Lung (tissue), 12 donors: ENCODE measurements around the gene RXFP4. TPM values are rescaled to one million over a fixed set of nuclear protein-coding genes. Genes with fewer than 3 reads are reported as not detected.
A peak's percentile ranks its signal among the peaks of the same experiment; 100 is the strongest.

Experiments
- ATAC-seq: fragments of 200-7000 bp; cut with Tn5 transposase; one replicate; pipeline ENCODE4 v1.9.1; 2020; ENCODE audit warnings: moderate number of reproducible peaks; ENCODE audit not compliant: insufficient read depth, low FRiP score
- DNase-seq, 3 donors: peaks; one replicate each; pipeline ENCODE4 v3.0.0-alpha.2; 2013 to 2017
- H3K27ac ChIP-seq, 2 donors: one replicate each; pipeline ENCODE4 v1.5.1; 2013; ENCODE audit warnings: mild to moderate bottlenecking in 2 of 2, moderate library complexity in 2 of 2, control low read depth in 1 of 2, inconsistent platforms in 1 of 2, low read depth in 1 of 2, low read length in 1 of 2
- H3K27me3 ChIP-seq, 3 donors: one replicate each; pipeline ENCODE4 v1.5.1; 2013; ENCODE audit warnings: low read length in 2 of 3; ENCODE audit not compliant: control insufficient read depth in 3 of 3, insufficient read depth in 3 of 3
- H3K36me3 ChIP-seq, 4 donors: one replicate each; pipeline ENCODE4 v1.5.1; 2013; ENCODE audit warnings: low read length in 4 of 4, mild to moderate bottlenecking in 1 of 4, moderate library complexity in 1 of 4; ENCODE audit not compliant: control insufficient read depth in 4 of 4, insufficient read depth in 4 of 4
- H3K4me1 ChIP-seq, 5 donors: one replicate each; pipeline ENCODE4 v1.5.1; 2013; ENCODE audit warnings: low read length in 5 of 5, mild to moderate bottlenecking in 2 of 5, moderate library complexity in 1 of 5; ENCODE audit not compliant: control insufficient read depth in 5 of 5, insufficient read depth in 5 of 5
- H3K4me3 ChIP-seq: one replicate; pipeline ENCODE4 v1.5.1; 2013; ENCODE audit warnings: mild to moderate bottlenecking, control low read depth, moderate library complexity
- H3K9ac ChIP-seq, 2 donors: one replicate each; pipeline ENCODE4 v1.5.1; 2013; ENCODE audit warnings: low read length in 2 of 2, control low read depth in 1 of 2; ENCODE audit not compliant: insufficient read depth in 1 of 2
- H3K9me3 ChIP-seq, 4 donors: one replicate each; pipeline ENCODE4 v1.5.1; 2013; ENCODE audit warnings: low read length in 3 of 4, mild to moderate bottlenecking in 1 of 4, moderate library complexity in 1 of 4; ENCODE audit not compliant: control insufficient read depth in 4 of 4, insufficient read depth in 3 of 4
- WGBS, 2 donors: extraction: QIAGEN DNeasy Blood & Tissue Kit; methylation state at CpG; one replicate each; pipeline ENCODE4 v1.1.7; 2013; 5-methylcytosine and 5-hydroxymethylcytosine counted together
- polyA plus RNA-seq, 2 donors: library from polyadenylated mRNA; stranded (reverse); fragments of 200-250 nt; gene quantifications; one replicate each; pipeline ENCODE4 v1.2.1, GENCODE V29; 2013
- total RNA-seq, 2 donors: library from RNA; depleted of rRNA in 1 of 2; stranded (reverse); fragments of >200 nt in 1 of 2; gene quantifications; one replicate each; pipeline ENCODE4 v1.2.1, GENCODE V29; 2014 to 2021
- TF ChIP-seq, protein P1 (sequence below): IDR thresholded peaks from 2 replicates; pipeline ENCODE4 v1.5.1; 2012; ENCODE audit warnings: mild to moderate bottlenecking; ENCODE audit errors: control extremely low read depth, extremely low read depth
- donor health status: control.
- donor health status: control.
- donor health status: Bipolar disorder and iron deficiency.
- donor health status: healthy.
- donor health status: DM: yes; HTN: yes; CAD: no.

Gene RXFP4
- total and polyA plus RNA-seq, 4 donors = 0.05 to 0.20 TPM; not detected in 2

DNA sequence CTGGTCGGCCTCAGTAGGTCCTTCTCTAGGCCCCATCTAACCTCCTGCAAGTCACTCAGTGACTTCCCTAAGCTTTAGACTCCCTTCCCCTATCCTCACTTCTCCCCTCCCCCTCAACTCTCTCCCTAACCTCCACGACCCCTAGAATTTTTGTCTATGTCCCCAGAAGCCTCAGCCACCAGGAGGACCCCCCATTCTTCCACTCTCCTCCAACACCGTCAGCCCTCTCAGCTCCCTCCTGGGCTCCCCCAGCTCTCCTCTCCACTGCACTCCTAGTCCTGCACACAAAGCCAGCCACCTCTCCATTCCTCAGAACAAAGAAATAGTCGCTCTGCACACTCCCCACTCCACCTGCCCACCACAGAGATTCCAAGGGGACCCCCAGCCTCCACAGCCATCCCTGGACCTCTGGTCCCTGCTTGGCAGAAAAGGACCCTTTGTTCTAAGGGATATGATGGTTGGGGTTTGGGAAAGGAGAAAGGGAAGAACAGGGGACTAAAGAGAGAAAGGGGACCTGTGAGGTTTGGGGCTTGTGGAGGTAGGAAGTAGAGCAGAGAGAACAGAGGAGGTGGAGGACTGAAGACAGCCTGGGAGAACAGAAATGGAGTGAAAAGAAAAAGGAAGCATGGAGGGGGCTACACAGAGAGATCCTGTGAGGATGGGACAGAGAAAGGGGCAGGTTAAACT lies 34.1 kb downstream of the RXFP4 start:
- peaks cover 29 to 75% (median 35%) of the 10 kb centered on the region in 5 donors for H3K4me1 ChIP-seq
- 6 to 11% methylated on average over 4 of the region's 4 CpGs for WGBS, 2 donors
- TF ChIP-seq, protein P1, sequence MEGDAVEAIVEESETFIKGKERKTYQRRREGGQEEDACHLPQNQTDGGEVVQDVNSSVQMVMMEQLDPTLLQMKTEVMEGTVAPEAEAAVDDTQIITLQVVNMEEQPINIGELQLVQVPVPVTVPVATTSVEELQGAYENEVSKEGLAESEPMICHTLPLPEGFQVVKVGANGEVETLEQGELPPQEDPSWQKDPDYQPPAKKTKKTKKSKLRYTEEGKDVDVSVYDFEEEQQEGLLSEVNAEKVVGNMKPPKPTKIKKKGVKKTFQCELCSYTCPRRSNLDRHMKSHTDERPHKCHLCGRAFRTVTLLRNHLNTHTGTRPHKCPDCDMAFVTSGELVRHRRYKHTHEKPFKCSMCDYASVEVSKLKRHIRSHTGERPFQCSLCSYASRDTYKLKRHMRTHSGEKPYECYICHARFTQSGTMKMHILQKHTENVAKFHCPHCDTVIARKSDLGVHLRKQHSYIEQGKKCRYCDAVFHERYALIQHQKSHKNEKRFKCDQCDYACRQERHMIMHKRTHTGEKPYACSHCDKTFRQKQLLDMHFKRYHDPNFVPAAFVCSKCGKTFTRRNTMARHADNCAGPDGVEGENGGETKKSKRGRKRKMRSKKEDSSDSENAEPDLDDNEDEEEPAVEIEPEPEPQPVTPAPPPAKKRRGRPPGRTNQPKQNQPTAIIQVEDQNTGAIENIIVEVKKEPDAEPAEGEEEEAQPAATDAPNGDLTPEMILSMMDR = no peak
- no peak for DNase-seq
- H3K27me3 ChIP-seq = no peaks in the 10 kb centered on the region
- peak overlapping the region; percentile 89 to 97 for H3K27ac ChIP-seq
- peak overlapping the region; percentile 88 for H3K4me3 ChIP-seq
- ATAC-seq = no peak
- H3K36me3 ChIP-seq = peaks cover 0 to 5% (median 0%) of the 10 kb centered on the region in 4 donors
- H3K9ac ChIP-seq = peak overlapping the region; percentile 39 to 81
- H3K9me3 ChIP-seq = no peaks in the 10 kb centered on the region

DNA sequence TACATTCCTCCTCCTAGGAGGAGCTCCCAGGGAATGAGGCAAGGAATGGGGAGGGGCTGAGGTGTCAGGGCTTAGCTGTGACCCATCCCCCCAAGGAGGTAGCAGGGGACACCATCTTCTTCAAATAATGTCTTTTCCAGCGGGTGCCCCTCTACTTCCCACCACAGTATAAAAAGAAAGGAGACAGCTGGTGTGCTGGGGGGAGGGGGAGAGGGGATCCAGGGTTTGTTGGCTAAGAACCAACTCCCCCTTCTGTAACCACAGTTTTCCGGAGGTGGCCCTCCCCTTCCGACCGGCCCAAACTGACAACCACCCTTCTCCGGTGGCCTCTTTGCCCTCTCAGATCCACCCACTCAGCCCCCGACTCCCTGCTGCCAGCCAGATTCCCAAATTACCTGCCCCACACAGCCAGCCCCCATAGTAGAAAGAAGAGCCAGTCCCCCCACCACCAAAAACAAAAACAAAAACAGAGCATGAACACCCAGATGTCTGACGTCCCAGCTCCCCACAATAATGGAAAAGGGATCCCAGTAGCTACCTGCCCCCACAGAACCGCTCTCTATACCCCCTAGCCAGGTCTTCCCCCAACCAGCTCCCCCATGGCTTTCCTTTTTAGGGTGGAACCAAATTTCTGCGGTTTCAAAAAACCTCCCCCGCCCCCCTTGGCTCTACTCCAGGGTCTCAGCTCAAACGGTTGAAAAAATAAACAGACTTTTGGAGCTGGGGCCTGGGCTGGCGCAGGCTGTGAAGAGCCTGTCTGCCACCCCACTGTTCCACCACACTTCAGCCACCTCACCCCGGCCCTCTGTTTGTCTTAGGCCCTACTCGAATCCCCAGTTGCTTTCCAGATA lies 34.8 kb downstream of the RXFP4 start:
- Histone ChIP-seq H3K9me3 (no peaks in the 10 kb centered on the region), H3K4me1 (peaks cover 30 to 74% (median 37%) of the 10 kb centered on the region in 5 donors), H3K27me3 (no peaks in the 10 kb centered on the region), H3K9ac (peak overlapping the region; percentile 39 to 81), H3K27ac (peak overlapping the region; percentile 89 to 97), H3K4me3 (peak overlapping the region; percentile 88), H3K36me3 (peaks cover 0 to 5% (median 0%) of the 10 kb centered on the region in 4 donors)
- DNase-seq (peak; percentile 93 to 96 (median 96)), ATAC-seq (no peak)
- TF ChIP-seq, protein P1 = no peak
- 1 to 2% methylated on average over 14 of the region's 14 CpGs for WGBS, 2 donors

DNA sequence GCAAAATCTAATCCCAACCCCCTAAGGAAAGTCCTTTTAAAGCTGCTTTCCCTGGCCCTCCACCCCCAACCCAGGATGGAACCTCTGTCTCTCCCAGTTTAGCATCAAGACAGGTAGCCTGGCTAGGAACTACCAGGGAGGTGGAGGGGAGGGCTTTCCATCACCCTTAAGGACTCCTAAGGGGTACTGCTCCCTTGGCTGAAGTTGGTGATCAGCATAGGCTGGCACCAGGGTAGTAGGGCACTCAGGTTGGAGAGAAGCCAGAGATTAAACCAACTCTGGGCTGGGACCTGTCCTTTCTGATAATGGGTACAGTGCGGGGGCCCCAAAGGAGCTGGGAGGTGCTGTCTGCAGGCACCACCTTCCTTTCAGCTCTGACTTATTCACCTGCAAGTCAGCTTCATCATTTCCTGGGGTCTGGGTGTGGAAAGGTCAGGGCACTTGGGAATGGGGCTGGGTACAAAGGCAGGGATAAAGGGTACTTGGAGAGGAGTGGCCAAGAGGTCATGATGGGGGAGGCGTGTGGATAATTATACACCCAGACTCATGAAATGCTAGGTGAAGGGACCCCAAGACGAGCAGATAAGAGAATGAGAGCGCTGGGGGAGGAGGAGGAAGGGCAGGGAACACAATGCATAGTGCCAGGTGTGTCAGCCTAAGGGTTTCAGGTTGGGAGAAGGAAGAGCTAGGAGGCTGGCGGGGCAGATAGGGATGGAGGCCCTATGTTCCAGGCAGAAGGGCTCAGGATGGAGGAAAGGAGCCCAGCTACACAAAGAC lies 35.7 kb downstream of the RXFP4 start:
- no peak for ATAC-seq
- TF ChIP-seq, protein P1 = no peak
- 1 to 2% methylated on average over 5 of the region's 5 CpGs for WGBS, 2 donors
- Histone ChIP-seq H3K27ac (peak overlapping the region; percentile 89 to 97), H3K9ac (peak overlapping the region; percentile 46 to 81), H3K4me3 (peak overlapping the region; percentile 88), H3K36me3 (peaks cover 0 to 6% (median 0%) of the 10 kb centered on the region in 4 donors), H3K27me3 (no peaks in the 10 kb centered on the region), H3K4me1 (peaks cover 30 to 74% (median 41%) of the 10 kb centered on the region in 5 donors), H3K9me3 (no peaks in the 10 kb centered on the region)
- no peak for DNase-seq
